MM.1S (cell line): ENCODE measurements around the gene NUP210.

Experiments used
- EZH2 ChIP-seq: fragments of 300-600 bp; sonication (generic); optimal IDR thresholded peaks from 2 replicates; pipeline ENCODE3; 2017; ENCODE audit warnings: low read depth, mild to moderate bottlenecking, antibody characterized with exemption, low read length, mixed read lengths
- TF ChIP-seq, protein P1 (sequence below): fragments of 300-600 bp; sonication (generic); IDR thresholded peaks from 2 replicates; pipeline ENCODE4 v1.5.1; 2016; ENCODE audit warnings: antibody characterized with exemption, low read length, mixed read lengths

DNA sequence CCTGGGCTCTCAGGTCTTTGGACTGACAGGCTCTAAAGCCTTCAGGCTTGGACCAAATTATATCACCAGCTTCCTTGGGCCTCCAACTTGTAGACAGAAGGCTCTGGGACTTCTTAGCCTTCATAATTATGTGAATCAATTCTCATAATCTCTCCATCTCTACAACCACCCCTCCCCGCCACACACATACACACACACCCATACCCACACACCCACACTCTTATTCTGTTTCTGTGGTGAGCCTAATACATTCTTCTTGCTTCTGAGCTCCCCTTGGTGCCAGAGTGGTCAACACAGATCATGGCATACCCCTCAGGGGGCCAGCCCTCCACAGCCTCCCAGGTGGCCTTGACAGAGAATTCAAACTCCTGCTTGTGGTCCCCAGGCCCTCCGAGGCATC lies 5.6 kb upstream of the NUP210 start:
- TF ChIP-seq, protein P1, sequence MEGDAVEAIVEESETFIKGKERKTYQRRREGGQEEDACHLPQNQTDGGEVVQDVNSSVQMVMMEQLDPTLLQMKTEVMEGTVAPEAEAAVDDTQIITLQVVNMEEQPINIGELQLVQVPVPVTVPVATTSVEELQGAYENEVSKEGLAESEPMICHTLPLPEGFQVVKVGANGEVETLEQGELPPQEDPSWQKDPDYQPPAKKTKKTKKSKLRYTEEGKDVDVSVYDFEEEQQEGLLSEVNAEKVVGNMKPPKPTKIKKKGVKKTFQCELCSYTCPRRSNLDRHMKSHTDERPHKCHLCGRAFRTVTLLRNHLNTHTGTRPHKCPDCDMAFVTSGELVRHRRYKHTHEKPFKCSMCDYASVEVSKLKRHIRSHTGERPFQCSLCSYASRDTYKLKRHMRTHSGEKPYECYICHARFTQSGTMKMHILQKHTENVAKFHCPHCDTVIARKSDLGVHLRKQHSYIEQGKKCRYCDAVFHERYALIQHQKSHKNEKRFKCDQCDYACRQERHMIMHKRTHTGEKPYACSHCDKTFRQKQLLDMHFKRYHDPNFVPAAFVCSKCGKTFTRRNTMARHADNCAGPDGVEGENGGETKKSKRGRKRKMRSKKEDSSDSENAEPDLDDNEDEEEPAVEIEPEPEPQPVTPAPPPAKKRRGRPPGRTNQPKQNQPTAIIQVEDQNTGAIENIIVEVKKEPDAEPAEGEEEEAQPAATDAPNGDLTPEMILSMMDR, result no peak
- no peak for TF ChIP-seq EZH2
